Fibroblast of skin of scalp (primary cell): ENCODE measurements around the gene RSKR.
"Not testable (repeated sequence)": the region's sequence is repeated elsewhere in the genome, so short reads cannot be mapped to it uniquely, and the experiment has no call there.

Source experiments
- DNase-seq: peaks from one replicate; pipeline ENCODE4 v3.0.0-alpha.2; 2013

RSKR gene

DNA sequence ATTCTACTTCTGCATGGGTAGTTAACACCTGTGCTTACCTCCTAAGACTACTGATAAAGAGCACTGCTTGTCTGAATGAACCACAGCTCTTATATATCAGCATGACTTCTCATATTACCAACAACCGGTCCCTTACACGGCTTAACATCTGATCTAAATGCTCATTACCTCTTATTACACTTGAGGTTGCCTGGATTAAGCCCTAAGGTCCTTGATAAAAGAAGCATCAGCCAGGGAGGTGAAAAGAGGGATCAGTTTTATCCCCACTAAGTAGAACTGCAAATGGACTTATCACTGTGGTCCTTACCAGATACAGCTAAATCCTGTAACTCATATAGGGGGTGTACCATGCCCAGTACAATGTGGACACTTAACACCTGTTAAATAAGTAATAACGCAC, 8.2 kb upstream of the RSKR start:
- no peak for DNase-seq

DNA sequence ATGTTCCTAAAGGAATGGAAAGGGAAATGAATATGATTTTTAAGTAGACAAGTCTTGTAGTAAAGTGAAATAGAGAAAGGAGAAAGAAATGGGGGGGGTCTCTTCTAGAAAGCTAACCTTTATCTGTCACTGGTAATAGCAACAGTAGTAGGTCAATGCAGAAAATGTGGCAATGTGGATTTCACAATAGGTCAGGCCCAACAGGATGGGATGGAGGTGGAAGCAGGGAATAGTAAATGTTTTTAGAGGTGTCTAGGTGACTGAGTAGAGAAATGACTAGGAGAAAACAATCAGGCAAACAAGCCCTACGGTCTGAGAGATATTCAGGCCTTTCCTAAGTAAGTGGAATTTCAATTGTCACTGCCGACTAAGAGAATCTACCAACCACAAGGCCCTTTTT, 6.0 kb upstream of the RSKR start:
- DNase-seq, result no peak

DNA sequence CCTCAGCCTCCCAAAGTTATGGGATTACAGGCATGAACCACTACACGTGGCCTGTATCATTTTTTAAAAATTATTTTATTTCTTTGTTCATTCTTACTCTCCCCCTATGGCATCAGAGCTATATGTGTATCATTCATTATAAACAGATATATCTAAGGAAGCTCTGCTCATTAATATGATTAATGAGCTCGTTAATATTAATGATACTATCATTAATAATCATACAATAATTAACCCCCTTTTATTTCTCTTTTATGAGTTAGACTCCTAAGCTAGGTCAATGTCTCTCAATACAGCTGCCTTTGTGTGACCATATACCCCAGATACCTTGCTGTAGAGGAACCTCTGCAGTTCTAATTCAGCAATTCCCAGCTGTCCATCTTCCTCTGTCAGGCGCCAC, 4.5 kb upstream of the RSKR start:
- no peak for DNase-seq

DNA sequence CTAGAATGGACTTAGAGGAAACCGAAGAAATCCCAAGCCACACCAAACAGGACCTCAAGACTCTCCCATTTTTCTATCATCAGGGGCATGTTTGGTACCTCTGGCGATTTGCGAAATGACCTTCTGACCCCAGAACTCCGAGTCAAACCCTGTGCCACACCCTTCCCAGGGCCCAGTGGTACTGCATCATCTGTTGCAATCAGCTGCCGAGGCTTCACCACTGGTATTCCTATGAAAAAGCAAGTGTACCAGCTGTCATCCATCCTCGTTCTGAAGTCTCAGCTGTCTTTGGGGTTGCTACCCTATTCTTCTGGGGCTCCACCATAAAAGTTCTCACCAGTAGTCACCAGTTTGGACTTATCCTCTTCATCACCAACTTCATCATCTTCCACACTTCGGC, 2.3 kb upstream of the RSKR start:
- no peak for DNase-seq

DNA sequence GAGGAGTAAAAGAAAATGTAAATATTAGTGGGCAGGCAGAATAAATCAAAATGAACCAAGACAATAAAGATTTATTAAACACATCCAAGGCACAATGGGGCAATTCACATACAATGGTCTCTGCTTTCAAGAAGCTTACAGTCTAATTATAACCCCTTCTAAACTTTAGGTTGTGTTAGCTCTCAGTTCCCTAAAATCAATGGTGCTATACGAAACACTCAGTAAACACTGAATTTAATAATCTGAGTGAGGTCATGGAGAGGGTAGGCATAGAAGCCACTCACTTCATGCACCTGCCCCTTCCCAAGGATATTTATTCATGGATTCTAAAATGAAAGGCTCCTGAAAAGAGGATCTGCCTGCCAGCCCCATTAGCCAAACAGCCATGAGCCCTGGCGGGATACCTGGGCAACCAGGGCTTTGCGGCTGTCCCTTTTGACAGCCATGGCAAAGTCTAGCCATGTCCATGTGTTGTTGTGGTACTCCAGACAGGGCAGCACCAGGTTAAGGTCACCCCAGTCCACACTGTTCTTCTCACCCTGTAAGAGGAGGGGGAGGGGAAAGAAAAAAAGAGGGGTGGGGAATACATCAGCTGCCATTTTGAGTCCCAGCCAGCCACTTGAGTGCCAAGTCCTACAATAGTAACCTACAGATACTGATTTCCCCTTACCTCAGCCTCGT, 1.4 kb upstream of the RSKR start:
- DNase-seq, result no peak

DNA sequence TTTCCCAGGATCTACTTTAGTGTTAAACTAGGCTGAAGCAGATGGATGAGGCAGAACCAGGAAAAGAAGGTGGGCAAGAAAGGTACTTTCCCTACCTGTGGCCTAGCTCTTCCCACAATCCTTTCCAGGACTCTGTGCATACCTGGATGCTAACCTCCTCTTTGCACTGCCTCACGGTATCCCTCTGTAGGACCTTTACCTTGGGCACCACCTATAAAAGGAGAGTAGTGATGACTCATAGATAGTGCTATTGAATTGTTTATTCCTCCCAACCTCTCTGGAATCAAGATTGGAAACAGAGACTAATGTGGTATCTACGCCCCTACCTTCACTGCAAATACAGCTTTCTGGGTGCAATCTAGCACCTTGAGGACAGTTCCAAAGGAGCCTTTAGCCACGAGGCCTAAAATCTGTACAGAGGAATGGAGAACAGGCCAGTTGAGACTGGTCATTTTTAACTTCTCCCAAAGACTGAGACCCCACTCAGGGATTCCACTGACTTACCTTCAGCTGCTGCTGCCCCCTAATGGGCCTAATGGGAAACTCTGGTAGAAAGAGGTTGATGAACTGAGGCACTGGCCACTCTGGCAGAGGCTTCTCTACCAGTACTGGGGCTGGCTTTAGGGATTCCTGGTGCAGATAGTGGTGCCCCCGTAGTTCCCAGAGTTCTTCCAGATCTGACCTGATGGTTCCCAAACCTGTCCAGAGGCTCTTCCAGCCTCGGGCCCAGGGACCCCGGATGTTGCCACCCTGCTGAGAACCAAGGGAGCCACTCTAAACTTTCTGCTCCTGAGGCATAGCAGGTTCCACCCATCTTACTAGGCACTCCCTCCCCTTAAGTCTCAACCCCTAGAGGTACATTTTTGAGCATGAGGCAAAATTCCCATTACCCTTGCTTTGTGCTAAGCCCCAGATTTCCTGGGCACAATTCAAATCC, 781 bp downstream of the RSKR start:
- DNase-seq, result peak; percentile 41

DNA sequence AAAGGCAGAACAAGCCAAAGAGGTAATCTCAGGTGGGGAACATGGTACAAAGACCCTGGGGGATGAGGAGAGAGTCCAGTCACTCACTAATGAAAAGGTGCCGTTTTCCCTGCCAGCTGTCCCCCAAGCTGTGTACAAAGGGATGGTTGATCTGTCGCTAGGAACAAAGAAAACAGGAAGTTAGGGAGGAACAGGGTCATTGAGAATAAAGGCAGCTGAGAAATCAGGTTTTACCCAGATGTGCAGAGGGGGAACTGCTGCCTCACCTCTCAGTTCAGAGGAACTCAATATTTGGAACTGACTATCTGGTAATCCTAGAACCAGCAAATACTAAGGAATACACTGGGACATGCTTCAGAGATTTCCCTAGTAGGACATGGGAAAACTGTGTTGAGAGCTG, 1.5 kb downstream of the RSKR start:
- no peak for DNase-seq

DNA sequence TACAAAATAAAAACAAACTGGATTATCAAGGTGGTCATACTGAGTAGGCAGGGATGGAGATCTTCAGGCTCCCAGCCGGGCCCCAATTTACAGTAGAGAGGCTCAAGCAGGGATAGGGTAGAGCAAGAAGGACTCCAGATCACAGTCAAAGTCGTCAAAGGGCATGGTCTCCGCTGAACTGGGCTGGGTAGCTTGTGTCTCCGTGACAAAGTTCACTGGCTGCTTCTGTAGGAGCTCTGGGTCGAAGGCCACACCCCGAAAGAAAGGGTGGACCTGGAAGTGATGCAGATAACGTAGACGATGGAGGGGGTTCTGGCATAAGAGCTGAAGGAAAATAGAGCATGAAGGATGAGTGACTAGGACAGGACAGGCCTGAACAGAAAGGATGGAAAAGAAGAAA, 3.6 kb downstream of the RSKR start:
- no peak for DNase-seq

DNA sequence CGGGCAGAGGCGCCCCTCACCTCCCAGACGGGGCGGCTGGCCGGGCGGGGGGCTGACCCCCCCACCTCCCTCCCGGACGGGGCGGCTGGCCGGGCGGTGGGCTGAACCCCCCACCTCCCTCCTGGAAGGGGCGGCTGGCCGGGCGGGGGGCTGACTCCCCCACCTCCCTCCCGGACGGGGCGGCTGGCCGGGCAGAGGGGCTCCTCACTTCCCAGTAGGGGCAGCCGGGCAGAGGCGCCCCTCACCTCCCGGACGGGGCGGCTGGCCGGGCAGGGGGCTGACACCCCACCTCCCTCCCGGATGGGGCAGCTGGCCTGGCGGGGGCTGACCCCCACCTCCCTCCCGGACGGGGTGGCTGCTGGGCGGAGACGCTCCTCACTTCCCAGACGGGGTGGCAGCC, 10.0 kb downstream of the RSKR start:
- DNase-seq, result not testable (repeated sequence)

DNA sequence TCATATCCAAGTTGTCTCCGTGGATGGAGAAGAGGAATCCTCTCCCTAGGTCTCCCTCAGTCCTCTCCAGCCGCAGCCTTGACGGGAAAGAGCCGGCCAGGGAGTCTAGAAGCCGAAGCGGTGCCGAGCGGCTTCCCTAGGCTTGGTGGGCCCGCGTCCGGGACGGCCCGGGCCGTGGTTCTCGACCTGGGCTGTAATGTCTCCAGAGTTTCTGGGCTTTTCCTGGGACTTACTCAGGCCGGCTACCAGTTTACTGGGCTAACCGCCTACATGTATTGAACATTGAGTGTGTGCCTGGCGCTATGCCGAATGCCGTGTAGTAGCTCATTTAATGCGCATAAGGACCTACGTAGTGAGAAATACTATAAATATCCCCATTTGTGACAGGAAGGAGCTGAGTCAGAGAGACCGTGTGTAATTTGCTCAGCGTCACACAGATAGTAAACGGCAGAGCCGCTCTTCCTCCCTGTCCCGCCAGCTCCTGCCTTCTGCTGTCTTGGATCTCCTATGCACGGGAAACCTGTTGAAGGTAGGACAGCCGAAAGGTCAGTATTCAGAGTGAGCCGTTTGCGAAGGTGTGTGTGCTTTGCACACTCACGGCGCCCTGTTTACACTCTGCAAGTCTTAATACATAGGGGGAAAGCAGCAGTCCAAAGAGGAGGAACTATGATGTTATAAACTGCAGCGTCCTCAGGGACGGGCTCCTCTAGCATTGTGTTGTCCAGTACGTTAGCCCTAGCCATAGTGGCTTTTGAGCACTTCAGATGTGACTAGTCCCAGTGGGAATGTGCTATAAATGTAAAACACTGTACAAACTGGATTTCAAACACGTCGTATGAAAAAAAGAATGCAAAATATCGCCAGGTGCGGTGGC, 14.4 kb downstream of the RSKR start:
- peak; percentile 82 for DNase-seq

DNA sequence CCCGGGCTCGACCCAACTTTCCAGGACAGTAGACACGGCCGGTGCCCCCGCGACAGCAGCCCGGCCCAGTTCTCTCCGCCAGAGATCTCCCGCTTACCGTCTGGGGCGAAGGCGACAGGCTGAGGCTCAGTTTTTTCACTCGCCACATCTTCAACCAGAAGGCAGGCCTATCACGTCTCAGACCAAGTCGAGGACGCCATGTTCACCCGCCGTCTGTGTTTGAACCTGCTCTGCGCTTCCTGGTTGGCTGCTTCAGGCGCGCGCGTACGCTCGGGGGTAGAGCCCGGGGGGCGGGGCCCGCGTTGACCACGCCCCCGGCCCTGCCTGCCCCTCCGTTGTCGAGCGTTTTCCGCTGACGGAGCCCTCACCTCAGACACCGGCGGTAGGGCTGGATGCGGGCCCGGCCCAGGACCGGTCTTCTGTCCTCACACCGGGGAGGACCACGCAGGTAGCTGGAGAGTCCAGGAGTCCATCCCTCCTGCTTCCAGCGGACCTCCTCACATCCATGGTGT, 15.1 kb downstream of the RSKR start, which contains the start of gene SPAG5:
Gene SPAG5, minus strand, starts transcription at position 227 of the 512 bp plus-strand sequence. Its CDS starts 79 bp downstream, at position 148.
- DNase-seq, result peak; percentile 90

DNA sequence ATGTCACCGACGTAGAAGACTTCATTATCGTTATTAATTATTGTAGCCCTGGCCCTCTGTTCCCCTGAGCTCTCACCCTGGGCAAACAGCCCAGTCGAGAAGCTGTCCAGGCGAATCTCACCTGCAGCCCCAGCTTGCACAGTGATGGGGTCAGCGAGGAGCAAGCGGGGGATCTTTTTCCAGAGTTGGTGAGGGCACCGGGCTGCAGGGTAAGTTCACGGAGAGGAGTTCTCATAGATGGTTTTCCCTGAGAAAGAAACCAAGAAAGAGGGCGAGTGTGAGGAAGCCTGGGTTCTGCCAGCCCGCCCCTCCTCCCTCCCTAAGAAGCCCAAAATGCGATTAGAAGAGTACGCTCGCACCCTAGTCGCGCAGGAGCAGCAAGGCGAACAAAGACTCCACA, 15.6 kb downstream of the RSKR start:
- DNase-seq, result no peak

DNA sequence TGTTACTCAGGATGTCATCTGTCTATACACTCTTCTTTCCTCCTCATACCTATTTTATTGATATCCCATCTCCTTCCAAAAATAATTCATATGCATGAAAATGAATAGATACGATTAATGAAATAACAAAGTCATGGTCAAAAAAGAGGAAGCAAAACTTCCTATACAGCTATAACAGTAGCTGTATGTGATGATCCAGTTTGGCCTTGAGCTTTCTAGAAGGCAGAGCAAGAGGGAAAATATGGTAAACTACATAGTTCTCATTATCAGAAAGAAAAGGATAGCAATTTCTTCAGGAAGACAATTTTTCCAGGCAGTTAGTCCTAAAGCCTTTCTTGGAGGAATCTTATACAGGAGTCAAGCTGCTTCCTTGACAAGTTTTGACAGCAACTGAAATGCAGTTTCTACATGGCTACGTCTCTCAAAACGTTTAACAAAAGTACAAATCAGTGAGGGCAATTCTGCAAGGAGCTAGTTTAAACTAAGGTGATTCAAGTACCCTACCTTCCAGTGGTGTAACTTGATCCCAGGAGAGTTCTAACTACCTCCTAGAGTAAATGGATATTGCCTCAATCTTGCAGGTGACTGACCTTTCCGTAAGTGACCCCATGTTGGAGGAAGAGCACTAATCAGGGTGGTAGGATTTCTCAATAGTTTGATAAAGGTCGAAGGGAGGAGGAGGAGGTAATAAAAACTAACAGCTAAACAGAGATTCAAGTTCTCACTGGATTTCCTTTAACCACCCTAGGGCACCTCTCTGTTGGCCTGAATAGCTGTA, 16.2 kb downstream of the RSKR start:
- no peak for DNase-seq

DNA sequence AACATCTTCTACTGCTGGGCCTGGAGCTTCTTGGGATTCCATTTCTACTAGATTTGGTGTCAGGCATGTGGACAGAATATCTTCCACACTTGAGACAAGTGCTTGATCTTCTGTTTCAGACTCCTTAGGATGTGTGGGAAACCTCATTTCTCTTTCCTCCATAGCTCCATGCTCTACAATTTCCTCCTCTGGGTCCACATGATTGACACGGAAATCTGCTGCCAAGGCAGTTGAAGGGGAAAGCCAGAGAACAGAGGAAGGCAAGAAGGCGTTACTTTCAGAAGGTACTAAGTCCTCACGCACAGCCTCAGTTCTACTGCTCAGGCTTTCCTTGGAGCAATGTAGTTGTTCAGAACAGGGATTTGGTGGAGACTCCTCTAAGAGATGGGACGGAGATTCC, 21.7 kb downstream of the RSKR start:
- DNase-seq, result no peak

DNA sequence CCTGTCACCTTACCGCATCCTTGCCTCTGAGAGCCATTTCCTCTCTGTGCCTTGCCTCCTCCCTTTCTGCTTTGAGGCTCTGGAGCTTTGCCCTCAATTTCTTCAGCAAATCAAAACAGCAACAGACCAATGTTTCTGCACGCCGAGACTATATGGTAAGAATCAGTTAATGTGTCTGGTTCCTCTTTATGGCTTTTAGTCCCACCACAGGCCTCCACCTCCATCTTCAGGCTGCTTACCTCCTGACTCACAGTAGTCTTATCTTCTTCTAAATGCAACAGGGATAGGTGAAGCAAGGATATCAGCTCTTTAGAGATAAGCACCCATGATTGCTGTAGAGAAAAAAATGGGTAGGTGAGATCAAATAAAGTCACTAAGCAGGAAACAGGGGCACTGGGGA, 28.1 kb downstream of the RSKR start:
- no peak for DNase-seq

DNA sequence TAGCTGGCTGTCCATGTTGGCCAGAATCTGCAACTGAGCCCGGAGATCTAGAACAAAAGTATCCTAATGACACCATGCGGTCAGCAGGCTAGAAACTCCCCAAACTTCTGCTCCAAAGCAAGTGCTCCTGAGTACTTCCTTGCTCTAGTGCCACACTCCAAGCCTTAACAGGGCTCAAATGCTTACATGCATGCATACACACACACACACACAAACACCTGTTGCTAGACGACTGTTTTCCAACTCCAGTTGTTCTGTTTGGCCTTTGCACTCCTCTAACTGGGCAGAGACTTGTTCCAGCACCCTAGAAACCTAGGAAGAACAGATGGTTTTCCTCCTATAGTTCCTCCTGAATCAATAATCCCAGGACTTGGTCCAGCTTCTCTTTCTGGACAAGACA, 29.6 kb downstream of the RSKR start:
- no peak for DNase-seq

DNA sequence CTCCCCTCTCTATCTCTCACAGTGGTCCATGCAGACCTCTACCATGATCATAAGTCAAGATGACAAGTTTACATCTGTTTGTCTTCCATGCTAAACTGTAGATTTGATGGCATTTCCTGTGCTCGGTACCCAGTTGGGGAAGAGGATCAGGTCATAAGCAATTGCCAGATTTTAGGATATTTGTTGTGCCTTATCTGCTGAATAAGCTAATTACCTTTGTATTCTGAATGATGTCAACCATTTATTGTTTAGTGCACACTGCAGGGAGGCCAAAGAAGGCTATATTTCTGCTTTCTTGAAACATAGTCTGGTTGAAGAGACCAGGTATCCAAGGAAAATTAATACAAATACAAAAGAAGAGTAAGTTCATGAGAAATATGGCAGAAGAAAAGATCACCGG, 31.5 kb downstream of the RSKR start:
- DNase-seq, result no peak

DNA sequence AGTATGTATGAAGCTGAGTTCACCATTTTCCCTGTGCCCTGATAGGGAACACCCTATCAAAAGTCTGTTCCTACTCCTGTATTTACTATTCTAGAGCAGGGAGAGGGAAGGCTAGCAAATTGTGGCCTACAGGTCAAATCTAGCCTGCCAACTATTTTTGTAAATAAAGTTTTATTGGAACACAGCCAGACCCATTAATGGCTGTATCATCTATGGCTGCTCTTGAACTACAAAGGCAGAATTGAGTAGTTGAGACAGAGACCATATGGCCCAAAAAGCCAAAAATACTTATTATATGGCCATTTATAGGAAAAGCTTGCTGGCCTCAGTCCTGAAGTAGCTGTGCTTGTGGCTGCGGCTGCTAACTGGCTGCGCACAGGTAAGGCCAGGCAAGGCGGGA, 33.0 kb downstream of the RSKR start:
- DNase-seq, result no peak

DNA sequence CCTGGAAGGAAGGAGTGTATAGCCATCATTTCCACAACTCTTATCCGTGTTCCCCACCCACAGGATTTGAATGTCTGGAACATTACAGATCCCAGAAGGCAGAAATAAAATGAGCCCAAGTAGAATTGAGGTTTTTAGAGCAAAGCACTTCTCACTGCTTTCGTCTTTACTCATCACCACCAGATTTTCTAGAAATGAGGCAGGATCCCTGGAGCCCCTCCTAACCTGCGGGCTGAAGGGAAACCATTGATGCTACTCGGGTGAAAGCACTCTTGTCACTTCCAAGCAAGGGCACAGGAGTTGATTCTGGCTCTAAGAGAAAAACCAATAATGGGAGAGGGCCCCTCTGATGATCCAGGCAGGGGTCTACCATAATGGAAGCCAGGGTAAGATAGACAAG, 34.5 kb downstream of the RSKR start:
- DNase-seq, result no peak

DNA sequence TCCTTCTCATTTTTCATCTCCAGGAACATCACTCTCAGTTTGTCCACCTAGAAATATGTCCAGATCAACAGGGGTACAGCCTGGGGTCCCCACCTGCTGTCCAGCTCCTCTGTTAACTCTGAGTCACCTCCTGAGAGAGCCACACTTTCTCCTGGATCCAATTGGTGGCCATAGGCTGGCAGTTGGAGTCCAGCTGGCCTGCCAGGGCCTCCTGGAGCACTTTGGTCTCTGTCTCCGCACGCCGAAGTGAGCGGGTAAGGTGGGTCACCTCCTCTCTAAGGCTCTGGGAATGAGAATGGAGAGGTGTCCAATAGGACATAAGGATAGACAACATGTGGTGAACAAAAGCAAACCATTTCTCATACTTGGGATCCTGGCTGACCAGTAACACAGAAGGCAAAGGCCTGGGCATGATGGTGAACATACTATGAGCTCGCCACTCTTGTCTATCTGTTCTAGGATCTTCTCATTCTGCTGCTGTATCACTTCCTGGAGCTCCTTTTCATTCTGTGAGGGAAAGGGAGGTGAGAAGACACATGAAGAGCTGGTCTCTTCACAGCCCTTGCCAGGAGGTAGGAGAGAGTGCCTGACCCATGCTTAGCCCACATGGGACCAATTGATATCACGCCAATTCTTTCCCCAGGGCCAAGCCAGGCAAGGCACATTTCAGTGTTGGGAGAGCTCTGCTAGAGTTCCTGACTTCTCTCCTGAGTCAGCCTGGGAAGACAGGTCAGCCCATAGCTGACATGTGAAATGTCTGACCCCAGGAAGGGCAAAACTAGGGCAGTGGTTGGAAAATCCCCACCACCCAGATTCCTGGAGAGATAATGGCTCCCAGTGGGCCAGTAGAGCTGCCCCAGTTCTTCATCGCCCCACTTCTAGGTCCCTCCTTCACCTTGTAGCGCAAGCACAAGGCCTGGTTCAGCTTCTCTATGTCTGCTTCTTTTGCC, 35.5 kb downstream of the RSKR start:
- no peak for DNase-seq

DNA sequence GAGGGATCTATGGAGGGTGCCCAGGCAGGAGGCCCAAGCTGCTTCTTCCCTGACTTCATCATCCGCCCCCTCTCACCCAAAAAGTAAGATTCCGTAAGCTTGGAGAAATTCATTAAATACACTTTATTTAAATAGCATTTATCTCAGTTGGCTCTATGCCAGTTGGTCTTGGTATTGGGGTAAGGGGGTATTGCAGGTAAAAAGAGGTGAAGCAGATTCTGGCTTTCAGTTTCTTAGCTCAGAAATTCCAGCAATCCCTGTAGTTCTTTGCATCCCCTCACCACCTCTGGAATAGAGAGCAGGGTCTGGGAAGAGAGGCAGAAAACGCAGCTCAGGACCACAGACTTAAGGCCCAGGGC, 36.5 kb downstream of the RSKR start:
- no peak for DNase-seq
